HFFc6 (cell line): Measurements from ENCODE around the gene PITRM1. TPM values are rescaled to one million over a fixed set of nuclear protein-coding genes. Genes with fewer than 3 reads are reported as not detected.
A peak's percentile ranks its signal among the peaks of the same experiment; 100 is the strongest.

Experiments
- DNase-seq: peaks from one replicate; pipeline ENCODE4 v3.0.0-alpha.2; 2018
- H3K27ac Mint-ChIP-seq: 2 replicates; pipeline ENCODE4 v1.8.0; 2020; ENCODE audit warnings: mild to moderate bottlenecking, mixed read lengths
- H3K27me3 Mint-ChIP-seq: 2 replicates; pipeline ENCODE4 v1.8.0; 2021; ENCODE audit warnings: mild to moderate bottlenecking, moderate library complexity, mixed read lengths; ENCODE audit not compliant: insufficient read depth
- H3K36me3 Mint-ChIP-seq: 2 replicates; pipeline ENCODE4 v1.8.0; 2021; ENCODE audit warnings: low read depth, mixed read lengths
- H3K4me1 Mint-ChIP-seq: 2 replicates; pipeline ENCODE4 v1.8.0; 2020; ENCODE audit warnings: low read depth, mixed read lengths
- H3K4me3 Mint-ChIP-seq: 2 replicates; pipeline ENCODE4 v1.8.0; 2020; ENCODE audit warnings: mild to moderate bottlenecking, moderate library complexity, mixed read lengths
- H3K9me3 Mint-ChIP-seq: 2 replicates; pipeline ENCODE4 v1.8.0; 2020; ENCODE audit warnings: mild to moderate bottlenecking, mixed read lengths
- total RNA-seq, 6 experiments: library from RNA; stranded (reverse); fragmentation: NEBNext Ultra II Directional; extraction: Animal tissue kit (Norgen Biotek cat#: 25700); gene quantifications; 2 replicates in 1 of 6; 3 replicates in 5 of 6; pipeline ENCODE4 v1.2.3, GENCODE V29; 2021
- TF ChIP-seq, protein P1 (sequence below): fragments of 200-600 bp; sonication (generic); IDR thresholded peaks from 2 replicates; pipeline ENCODE4 v1.5.0; 2021; ENCODE audit warnings: antibody characterized with exemption, mild to moderate bottlenecking

PITRM1 gene
- total RNA-seq, 6 experiments from 2014 or later, result 106 to 124 (median 112) TPM

DNA sequence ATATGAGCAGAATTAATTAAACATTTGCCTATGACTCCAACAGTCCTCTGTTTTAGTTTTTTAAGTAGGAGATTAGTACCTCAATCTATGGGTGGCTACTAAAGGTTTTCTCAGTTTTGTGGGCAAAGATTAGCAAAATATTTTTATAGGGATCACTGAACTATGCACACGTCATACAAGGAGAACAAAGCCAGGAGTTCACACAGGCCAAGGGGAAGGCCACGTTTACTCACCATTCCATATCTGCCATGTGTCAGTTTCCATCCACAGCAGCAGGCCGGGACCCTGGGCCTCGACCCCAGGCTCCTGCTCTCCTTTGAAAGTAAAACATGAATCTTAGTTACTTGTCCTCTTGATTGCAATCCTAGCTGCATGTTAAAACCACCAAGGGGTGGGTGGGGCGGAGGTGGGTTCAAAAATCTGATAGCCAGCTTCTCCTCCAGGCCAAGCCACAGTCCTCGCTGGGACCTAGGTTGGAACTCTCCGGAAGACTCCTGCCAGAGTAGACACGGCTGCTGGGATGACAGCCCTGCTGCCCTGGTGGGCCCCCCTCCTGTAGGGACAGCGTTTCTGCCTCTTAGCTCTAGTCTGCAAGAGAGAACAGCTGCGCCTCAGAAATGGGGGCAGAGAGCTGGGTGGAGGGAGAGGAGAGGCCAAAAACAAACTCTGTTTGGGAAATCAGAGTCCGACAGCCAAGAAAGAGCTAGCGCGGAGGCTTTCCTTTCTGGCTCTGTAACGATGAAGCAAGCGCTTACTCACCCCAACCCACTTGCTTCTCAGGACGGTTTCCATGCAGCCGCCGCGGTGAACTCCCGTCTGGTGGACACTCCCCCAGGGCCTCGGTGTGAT is 35.6 kb downstream of the PITRM1 start:
- Mint-ChIP-seq H3K9me3 (no peaks in the 10 kb centered on the region), H3K4me3 (no peak overlapping the region), H3K27ac (no peak overlapping the region), H3K4me1 (peaks cover 14% of the 10 kb centered on the region), H3K27me3 (peaks cover 1% of the 10 kb centered on the region; the same call in 1 of the 2 replicates), H3K36me3 (peaks cover 70% of the 10 kb centered on the region)
- DNase-seq, result no peak
- TF ChIP-seq, protein P1, sequence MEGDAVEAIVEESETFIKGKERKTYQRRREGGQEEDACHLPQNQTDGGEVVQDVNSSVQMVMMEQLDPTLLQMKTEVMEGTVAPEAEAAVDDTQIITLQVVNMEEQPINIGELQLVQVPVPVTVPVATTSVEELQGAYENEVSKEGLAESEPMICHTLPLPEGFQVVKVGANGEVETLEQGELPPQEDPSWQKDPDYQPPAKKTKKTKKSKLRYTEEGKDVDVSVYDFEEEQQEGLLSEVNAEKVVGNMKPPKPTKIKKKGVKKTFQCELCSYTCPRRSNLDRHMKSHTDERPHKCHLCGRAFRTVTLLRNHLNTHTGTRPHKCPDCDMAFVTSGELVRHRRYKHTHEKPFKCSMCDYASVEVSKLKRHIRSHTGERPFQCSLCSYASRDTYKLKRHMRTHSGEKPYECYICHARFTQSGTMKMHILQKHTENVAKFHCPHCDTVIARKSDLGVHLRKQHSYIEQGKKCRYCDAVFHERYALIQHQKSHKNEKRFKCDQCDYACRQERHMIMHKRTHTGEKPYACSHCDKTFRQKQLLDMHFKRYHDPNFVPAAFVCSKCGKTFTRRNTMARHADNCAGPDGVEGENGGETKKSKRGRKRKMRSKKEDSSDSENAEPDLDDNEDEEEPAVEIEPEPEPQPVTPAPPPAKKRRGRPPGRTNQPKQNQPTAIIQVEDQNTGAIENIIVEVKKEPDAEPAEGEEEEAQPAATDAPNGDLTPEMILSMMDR, result no peak

DNA sequence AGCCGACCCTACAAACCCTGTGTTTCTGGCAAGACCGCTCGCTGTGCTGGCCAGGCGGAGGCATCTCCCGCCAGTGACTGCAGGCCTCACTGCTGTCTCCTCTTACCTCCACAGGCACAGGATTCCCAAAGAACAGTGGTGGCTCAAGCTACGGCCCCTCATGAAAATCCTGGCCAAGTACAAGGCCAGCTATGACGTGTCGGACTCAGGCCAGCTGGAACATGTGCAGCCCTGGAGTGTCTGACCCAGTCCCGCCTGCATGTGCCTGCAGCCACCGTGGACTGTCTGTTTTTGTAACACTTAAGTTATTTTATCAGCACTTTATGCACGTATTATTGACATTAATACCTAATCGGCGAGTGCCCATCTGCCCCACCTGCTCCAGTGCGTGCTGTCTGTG is 36.2 kb downstream of the PITRM1 start:
- Mint-ChIP-seq H3K4me3 (no peak overlapping the region), H3K4me1 (peaks cover 11% of the 10 kb centered on the region), H3K27ac (no peak overlapping the region), H3K27me3 (peaks cover 1% of the 10 kb centered on the region), H3K36me3 (peaks cover 73% of the 10 kb centered on the region), H3K9me3 (no peaks in the 10 kb centered on the region)
- TF ChIP-seq, protein P1, result no peak
- no peak for DNase-seq

DNA sequence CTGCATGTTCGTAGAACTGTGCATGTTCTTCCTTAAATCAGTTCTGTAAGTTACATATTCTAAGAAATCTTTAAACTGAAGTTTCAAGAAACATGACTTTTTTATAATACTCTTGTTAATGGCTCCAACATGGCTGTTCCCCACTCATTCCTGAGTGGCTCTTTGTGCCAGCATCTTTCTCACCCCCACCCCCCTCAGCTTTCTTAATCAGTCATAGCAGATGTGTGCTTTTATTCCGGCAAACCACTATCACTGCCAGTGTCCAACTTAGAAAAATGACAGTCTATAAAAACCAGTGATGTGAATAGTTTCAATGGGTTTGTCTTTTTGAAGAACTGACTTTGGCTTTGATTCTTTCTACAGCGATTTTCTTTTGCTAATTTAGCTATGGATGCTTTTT is 37.6 kb downstream of the PITRM1 start:
- Mint-ChIP-seq H3K27ac (peak overlapping the region; percentile 16; the same call in 1 of the 2 replicates), H3K4me3 (no peak overlapping the region), H3K9me3 (no peaks in the 10 kb centered on the region), H3K36me3 (peaks cover 61% of the 10 kb centered on the region), H3K27me3 (peaks cover 1% of the 10 kb centered on the region), H3K4me1 (peaks cover 6% of the 10 kb centered on the region; the same call in 1 of the 2 replicates)
- TF ChIP-seq, protein P1, result no peak
- no peak for DNase-seq

DNA sequence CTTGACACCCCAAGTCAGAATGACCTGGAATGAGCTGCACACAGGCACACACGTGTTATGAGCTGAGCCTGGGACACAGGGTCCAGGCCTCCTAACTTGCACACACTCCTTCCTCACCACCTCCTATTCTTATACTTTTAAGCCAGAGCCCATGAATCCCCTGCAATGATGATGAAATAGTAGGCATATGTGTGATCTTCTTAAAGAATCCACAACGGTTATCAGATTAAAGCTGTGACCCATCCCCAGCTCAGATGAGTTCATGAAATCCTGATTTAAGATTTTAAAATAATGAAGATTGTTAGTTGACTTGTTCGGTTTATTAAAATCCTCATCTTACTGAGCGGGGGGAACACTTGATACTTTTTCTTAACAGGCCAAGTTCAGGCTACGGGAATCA is 38.6 kb downstream of the PITRM1 start:
- H3K27ac Mint-ChIP-seq, result peak overlapping the region; percentile 30; the same call in 1 of the 2 replicates
- peaks cover 1% of the 10 kb centered on the region; the same call in 1 of the 2 replicates for H3K27me3 Mint-ChIP-seq
- peaks cover 61% of the 10 kb centered on the region for H3K36me3 Mint-ChIP-seq
- DNase-seq, result no peak
- H3K4me3 Mint-ChIP-seq, result no peak overlapping the region
- H3K9me3 Mint-ChIP-seq, result no peaks in the 10 kb centered on the region
- TF ChIP-seq, protein P1, result no peak
- peaks cover 6% of the 10 kb centered on the region; the same call in 1 of the 2 replicates for H3K4me1 Mint-ChIP-seq

DNA sequence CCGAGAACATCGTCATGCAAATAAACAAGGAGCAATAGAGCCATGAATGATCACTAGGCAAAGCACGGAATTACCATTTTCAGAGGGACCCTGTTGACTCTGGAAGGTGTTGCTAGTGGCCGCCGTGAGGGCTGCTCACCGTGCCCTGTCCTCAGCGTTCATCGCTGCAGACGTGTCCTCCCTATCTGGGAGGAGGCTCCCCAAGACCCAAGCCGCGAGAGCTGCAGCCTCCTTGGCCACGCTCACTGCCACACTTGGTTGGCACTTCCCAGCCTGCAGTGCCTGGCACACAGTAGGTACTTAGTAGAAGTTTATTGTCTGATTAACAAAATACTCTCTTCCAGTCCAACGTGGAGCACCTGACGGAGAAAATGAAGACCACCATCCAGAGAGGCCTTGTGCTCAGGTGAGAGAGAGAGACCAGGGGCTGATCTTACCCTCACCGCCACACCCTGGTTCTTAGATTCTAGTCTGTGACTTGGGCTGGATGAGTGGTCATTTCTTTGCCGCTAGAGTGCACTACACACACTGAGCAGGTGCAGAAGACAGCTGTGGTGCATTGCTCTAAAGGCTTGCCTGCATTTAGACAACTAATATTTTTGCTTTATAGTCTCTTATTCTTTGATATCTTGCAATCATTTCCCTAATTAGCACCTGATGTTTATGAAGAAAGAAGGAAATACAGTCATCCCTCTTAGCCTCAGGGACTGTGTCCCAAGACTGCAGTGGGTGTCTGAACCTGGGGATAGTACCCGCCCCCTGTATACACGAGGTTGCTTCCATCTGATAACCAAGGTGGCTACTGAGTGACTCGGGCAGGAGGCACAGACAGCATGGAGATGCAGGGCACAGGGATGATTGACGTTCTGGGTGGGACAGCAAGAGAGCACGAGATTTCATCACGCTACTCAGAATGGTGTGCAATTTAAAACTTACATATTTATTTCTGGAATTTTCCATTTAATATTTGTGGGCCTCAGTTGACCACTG is 40.3 kb downstream of the PITRM1 start:
- Mint-ChIP-seq H3K9me3 (no peaks in the 10 kb centered on the region), H3K4me3 (no peak overlapping the region), H3K36me3 (peaks cover 63% of the 10 kb centered on the region), H3K27me3 (peaks cover 1% of the 10 kb centered on the region; the same call in 1 of the 2 replicates), H3K4me1 (peaks cover 6% of the 10 kb centered on the region; the same call in 1 of the 2 replicates), H3K27ac (no peak overlapping the region)
- no peak for DNase-seq
- TF ChIP-seq, protein P1, result no peak
